Karpas-422 (cell line): ENCODE data around the gene GSTM2. TPM values are rescaled to one million over a fixed set of nuclear protein-coding genes. Genes with fewer than 3 reads are reported as not detected.
"Not testable (repeated sequence)": the region's sequence is repeated elsewhere in the genome, so short reads cannot be mapped to it uniquely, and the experiment has no call there.

Experiments
- DNase-seq: peaks from one replicate; pipeline ENCODE4 v3.0.0-alpha.2; 2015
- H2AFZ ChIP-seq: fragments of 200-600 bp; sonication (generic); 2 replicates; pipeline ENCODE4 v1.6.1; 2014; ENCODE audit warnings: antibody characterized with exemption, low read length, mixed read lengths
- H3K27ac ChIP-seq: fragments of 200-600 bp; sonication (generic); 2 replicates; pipeline ENCODE4 v1.5.1; 2014; ENCODE audit warnings: mild to moderate bottlenecking, low read length, moderate library complexity
- H3K27me3 ChIP-seq: fragments of 200-600 bp; sonication (generic); 2 replicates; pipeline ENCODE4 v1.6.1; 2014; ENCODE audit warnings: low read length, mixed read lengths
- H3K36me3 ChIP-seq: fragments of 200-600 bp; sonication (generic); 2 replicates; pipeline ENCODE4 v1.6.1; 2014; ENCODE audit warnings: low read length, mixed read lengths; ENCODE audit not compliant: insufficient read depth
- H3K4me1 ChIP-seq: fragments of 200-600 bp; sonication (generic); 2 replicates; pipeline ENCODE4 v1.6.1; 2014; ENCODE audit warnings: mild to moderate bottlenecking, low read length, mixed read lengths
- H3K4me2 ChIP-seq: fragments of 200-600 bp; sonication (generic); 2 replicates; pipeline ENCODE4 v1.6.1; 2014; ENCODE audit warnings: low read length, low read depth, mild to moderate bottlenecking; ENCODE audit not compliant: poor library complexity, severe bottlenecking
- H3K4me3 ChIP-seq: fragments of 200-600 bp; sonication (generic); 2 replicates; pipeline ENCODE4 v1.5.1; 2014; ENCODE audit warnings: mild to moderate bottlenecking, antibody characterized with exemption, low read length, mixed read lengths
- H3K79me2 ChIP-seq: fragments of 200-600 bp; sonication (generic); 2 replicates; pipeline ENCODE4 v1.6.1; 2014; ENCODE audit warnings: mild to moderate bottlenecking, low read length, mixed read lengths
- H3K9ac ChIP-seq: fragments of 200-600 bp; sonication (generic); 2 replicates; pipeline ENCODE4 v1.6.0; 2014; ENCODE audit warnings: low read length
- H3K9me2 ChIP-seq: fragments of 200-600 bp; sonication (generic), shearing (Covaris generic); replicated peaks from 2 replicates; pipeline ENCODE4 v1.6.0; 2014; ENCODE audit warnings: mild to moderate bottlenecking, low read length, moderate library complexity; ENCODE audit not compliant: insufficient read depth
- H3K9me3 ChIP-seq: fragments of 300-700, 200-600 bp; sonication (generic); 2 replicates; pipeline ENCODE4 v1.6.1; 2014; ENCODE audit warnings: low read length, mixed read lengths
- H4K20me1 ChIP-seq: fragments of 200-600 bp; sonication (generic); 2 replicates; pipeline ENCODE4 v1.6.1; 2014; ENCODE audit warnings: mild to moderate bottlenecking, antibody characterized with exemption, low read length, low read depth; ENCODE audit not compliant: insufficient read depth
- total RNA-seq: library from RNA; depleted of rRNA; stranded (reverse); fragments of >200 nt; shearing (Covaris generic); gene quantifications from 2 replicates; pipeline ENCODE4 v1.2.3, GENCODE V29; 2014; ENCODE audit warnings: low replicate concordance

GSTM2 gene
- total RNA-seq, 1 experiment from 2014 or later = 7.3 TPM

- H3K79me2 ChIP-seq = no peaks in the 10 kb centered on the region
- no peak overlapping the region for H3K9ac ChIP-seq
- no peak overlapping the region for H3K27ac ChIP-seq
- no peak for DNase-seq
- H2AFZ ChIP-seq = no peak overlapping the region
- H3K27me3 ChIP-seq = no peaks in the 10 kb centered on the region
- H3K4me2 ChIP-seq = no peak overlapping the region
- H3K9me3 ChIP-seq = no peaks in the 10 kb centered on the region
- H3K9me2 ChIP-seq = no peaks in the 10 kb centered on the region
- no peak overlapping the region for H3K4me3 ChIP-seq
- H3K36me3 ChIP-seq = no peaks in the 10 kb centered on the region
- H3K4me1 ChIP-seq = peaks cover 29% of the 10 kb centered on the region
- H4K20me1 ChIP-seq = no peaks in the 10 kb centered on the region
Measured at GRCh38 chr1:109659145-109659544, 8.7 kb upstream of the GSTM2 start.

DNA sequence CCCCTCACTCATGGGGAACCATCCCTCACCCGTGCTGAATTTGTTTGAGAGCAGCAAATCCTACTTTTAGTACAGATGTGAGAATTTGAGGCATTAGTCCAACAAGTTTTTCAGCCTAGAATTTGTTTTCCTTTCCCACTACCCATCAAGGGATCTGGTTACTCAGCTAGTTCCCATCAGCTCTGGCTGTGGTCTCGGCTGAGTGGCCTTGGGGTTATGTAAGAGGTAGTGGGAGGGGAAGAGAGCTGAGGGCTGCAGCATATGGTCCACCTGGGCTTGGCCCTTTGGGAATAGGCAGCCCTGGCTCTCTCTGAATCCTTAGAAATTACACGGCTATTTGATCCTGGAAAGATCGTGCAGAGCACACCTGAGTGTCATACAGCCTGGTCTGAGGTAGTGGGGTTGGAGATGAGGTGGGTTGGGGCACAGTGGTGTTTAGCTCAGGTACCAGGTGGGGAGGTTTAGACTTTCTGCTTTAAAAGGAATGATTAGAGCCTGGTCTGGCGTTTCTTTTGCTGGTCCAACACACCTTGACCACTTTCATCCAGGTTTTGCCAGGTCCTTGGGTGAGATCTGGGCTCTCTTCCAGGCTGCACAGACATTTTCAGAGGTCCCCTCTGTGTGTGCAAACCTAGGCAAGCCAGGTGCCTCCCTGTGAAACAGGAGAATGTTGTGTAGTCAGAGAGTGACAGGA, 7.7 kb upstream of the GSTM2 start:
- H3K4me2 ChIP-seq = no peak overlapping the region
- no peak overlapping the region for H3K9ac ChIP-seq
- H2AFZ ChIP-seq = no peak overlapping the region
- H3K36me3 ChIP-seq = no peaks in the 10 kb centered on the region
- H3K27ac ChIP-seq = no peak overlapping the region
- H3K9me3 ChIP-seq = no peaks in the 10 kb centered on the region
- no peaks in the 10 kb centered on the region for H3K79me2 ChIP-seq
- H3K9me2 ChIP-seq = no peaks in the 10 kb centered on the region
- H3K4me3 ChIP-seq = no peak overlapping the region
- DNase-seq = peak; percentile 41
- H4K20me1 ChIP-seq = no peaks in the 10 kb centered on the region
- no peaks in the 10 kb centered on the region for H3K27me3 ChIP-seq
- H3K4me1 ChIP-seq = peaks cover 34% of the 10 kb centered on the region

- not testable (repeated sequence) for DNase-seq, H2AFZ ChIP-seq, H3K27ac ChIP-seq, H3K36me3 ChIP-seq, H3K4me3 ChIP-seq, H3K9me2 ChIP-seq, H3K27me3 ChIP-seq, H3K9ac ChIP-seq, H3K79me2 ChIP-seq, H4K20me1 ChIP-seq, H3K4me2 ChIP-seq, H3K9me3 ChIP-seq
- H3K4me1 ChIP-seq = peaks cover 29% of the 10 kb centered on the region
Measured at GRCh38 chr1:109660691-109661026, 7.2 kb upstream of the GSTM2 start.

GRCh38 chr1:109661391-109661790, 6.5 kb upstream of the GSTM2 start:
- H4K20me1 ChIP-seq = no peaks in the 10 kb centered on the region
- H3K27ac ChIP-seq = no peak overlapping the region
- no peak overlapping the region for H2AFZ ChIP-seq
- no peaks in the 10 kb centered on the region for H3K36me3 ChIP-seq
- H3K4me3 ChIP-seq = no peak overlapping the region
- H3K9me2 ChIP-seq = no peaks in the 10 kb centered on the region
- H3K4me1 ChIP-seq = peaks cover 27% of the 10 kb centered on the region
- no peak overlapping the region for H3K4me2 ChIP-seq
- DNase-seq = no peak
- H3K79me2 ChIP-seq = no peaks in the 10 kb centered on the region
- no peaks in the 10 kb centered on the region for H3K27me3 ChIP-seq
- no peak overlapping the region for H3K9ac ChIP-seq
- H3K9me3 ChIP-seq = no peaks in the 10 kb centered on the region

GRCh38 chr1:109664671-109665070, 3.2 kb upstream of the GSTM2 start:
- no peak for DNase-seq
- Histone ChIP-seq H3K9ac (no peak overlapping the region), H3K36me3 (no peaks in the 10 kb centered on the region), H3K4me1 (peaks cover 36% of the 10 kb centered on the region), H4K20me1 (no peaks in the 10 kb centered on the region), H2AFZ (no peak overlapping the region), H3K9me3 (no peaks in the 10 kb centered on the region), H3K27me3 (no peaks in the 10 kb centered on the region), H3K4me3 (no peak overlapping the region), H3K9me2 (no peaks in the 10 kb centered on the region), H3K27ac (no peak overlapping the region), H3K4me2 (no peak overlapping the region), H3K79me2 (no peaks in the 10 kb centered on the region)

- no peaks in the 10 kb centered on the region for H3K9me3 ChIP-seq
- no peak overlapping the region for H3K27ac ChIP-seq
- H3K4me3 ChIP-seq = peak overlapping the region; percentile 51; the same call in 1 of the 2 replicates
- no peaks in the 10 kb centered on the region for H3K27me3 ChIP-seq
- H3K79me2 ChIP-seq = no peaks in the 10 kb centered on the region
- H3K9ac ChIP-seq = peak overlapping the region; percentile 50
- no peaks in the 10 kb centered on the region for H3K9me2 ChIP-seq
- DNase-seq = no peak
- no peaks in the 10 kb centered on the region for H4K20me1 ChIP-seq
- peaks cover 27% of the 10 kb centered on the region for H3K4me1 ChIP-seq
- H2AFZ ChIP-seq = peak overlapping the region; percentile 7; the same call in 1 of the 2 replicates
- H3K36me3 ChIP-seq = no peaks in the 10 kb centered on the region
- H3K4me2 ChIP-seq = peak overlapping the region; percentile 50
Measured at GRCh38 chr1:109668123-109668775, 392 bp downstream of the GSTM2 start.

DNA sequence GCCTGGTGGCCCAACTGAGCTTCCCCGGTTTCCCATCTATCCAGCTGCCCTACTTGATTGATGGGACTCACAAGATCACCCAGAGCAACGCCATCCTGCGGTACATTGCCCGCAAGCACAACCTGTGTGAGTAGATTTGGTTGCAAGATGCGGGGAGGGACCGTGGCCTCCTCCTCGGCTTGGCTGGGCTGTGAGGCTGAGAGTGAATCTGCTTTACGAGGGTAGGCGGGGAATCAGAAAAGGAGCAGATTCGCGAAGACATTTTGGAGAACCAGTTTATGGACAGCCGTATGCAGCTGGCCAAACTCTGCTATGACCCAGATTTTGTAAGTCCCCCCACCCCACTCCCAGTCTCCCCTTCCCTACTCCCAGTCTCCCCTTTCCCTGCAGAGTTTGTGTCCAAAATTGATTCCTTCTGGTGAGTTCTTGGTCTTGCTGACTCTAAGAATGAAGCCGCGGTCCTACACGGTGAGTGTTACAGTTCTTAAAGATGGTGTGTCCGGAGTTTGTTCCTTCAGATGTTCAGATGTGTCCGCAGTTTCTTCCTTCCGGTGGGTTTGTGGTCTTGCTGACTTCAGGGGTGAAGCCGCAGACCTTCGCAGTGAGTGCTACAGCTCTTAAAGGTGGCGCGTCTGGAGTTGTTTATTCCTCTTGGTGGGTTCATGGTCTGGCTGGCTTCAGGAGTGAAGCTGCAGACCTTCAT, 1.5 kb downstream of the GSTM2 start:
- Histone ChIP-seq H3K27ac (no peak overlapping the region), H3K9me3 (no peaks in the 10 kb centered on the region), H3K36me3 (no peaks in the 10 kb centered on the region), H3K4me2 (no peak overlapping the region), H3K9me2 (no peaks in the 10 kb centered on the region), H3K9ac (no peak overlapping the region), H3K79me2 (no peaks in the 10 kb centered on the region), H3K4me1 (peaks cover 18% of the 10 kb centered on the region), H4K20me1 (no peaks in the 10 kb centered on the region), H2AFZ (no peak overlapping the region), H3K4me3 (no peak overlapping the region), H3K27me3 (no peaks in the 10 kb centered on the region)
- no peak for DNase-seq

DNA sequence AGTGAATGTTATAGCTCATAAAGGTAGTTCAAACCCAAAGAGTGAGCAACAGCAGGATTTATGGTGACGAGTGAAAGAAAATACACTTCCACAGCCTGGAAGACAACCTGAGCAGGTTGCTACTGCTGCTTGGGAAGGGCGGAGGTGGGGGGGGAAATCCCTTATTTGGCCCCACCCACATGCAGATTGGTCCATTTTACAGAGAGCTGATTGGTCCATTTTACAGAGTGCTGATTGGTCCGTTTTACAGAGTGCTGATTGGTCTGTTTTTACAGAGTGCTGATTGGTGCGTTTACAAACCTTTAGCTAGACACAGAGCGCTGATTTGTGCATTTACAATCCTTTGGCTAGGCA, 2.1 kb downstream of the GSTM2 start:
- H3K4me1 ChIP-seq = peaks cover 13% of the 10 kb centered on the region
- not testable (repeated sequence) for H3K79me2 ChIP-seq, H3K9me2 ChIP-seq, H2AFZ ChIP-seq, H3K4me3 ChIP-seq, H3K4me2 ChIP-seq, H3K9ac ChIP-seq, H3K27me3 ChIP-seq, H3K36me3 ChIP-seq, H3K9me3 ChIP-seq, H3K27ac ChIP-seq, DNase-seq, H4K20me1 ChIP-seq
